H1 (cell line): Measurements from ENCODE around the gene SERINC1.

ENCODE experiments used
- CBX8 ChIP-seq: fragments of 300-800, 300-1000 bp; sonication (generic); IDR thresholded peaks from 2 replicates; pipeline ENCODE4 v1.7.1; 2016; ENCODE audit warnings: low read depth, low read length, borderline replicate concordance
- CTCF ChIP-seq, 3 experiments: IDR thresholded peaks; 1 replicate in 2 of 3; 2 replicates in 1 of 3; pipeline versions ENCODE4 v1.5.1 to v1.6.1; 2011; ENCODE audit warnings: low read length in 3 of 3, mild to moderate bottlenecking in 3 of 3, inconsistent platforms in 2 of 3, low read depth in 1 of 3, moderate library complexity in 1 of 3; ENCODE audit not compliant: insufficient read depth in 1 of 3; ENCODE audit errors: control extremely low read depth in 1 of 3
- POLR2AphosphoS5 ChIP-seq: IDR thresholded peaks from 2 replicates; pipeline ENCODE4 v1.6.1; 2011; ENCODE audit warnings: low read depth, low read length

GRCh38 chr6:122393351-122393896, 78.2 kb downstream of the SERINC1 start:
- TF ChIP-seq CBX8: no peak
- no peak for TF ChIP-seq POLR2AphosphoS5
- TF ChIP-seq CTCF (IDR thresholded peaks at IDR 0.05; ENCODE audit: control extremely low read depth in 1 of 3, insufficient read depth in 1 of 3, low read depth in 1 of 3, low read length in 3 of 3): no peak
